ENCODE measurements around the gene LMF2.

DNA sequence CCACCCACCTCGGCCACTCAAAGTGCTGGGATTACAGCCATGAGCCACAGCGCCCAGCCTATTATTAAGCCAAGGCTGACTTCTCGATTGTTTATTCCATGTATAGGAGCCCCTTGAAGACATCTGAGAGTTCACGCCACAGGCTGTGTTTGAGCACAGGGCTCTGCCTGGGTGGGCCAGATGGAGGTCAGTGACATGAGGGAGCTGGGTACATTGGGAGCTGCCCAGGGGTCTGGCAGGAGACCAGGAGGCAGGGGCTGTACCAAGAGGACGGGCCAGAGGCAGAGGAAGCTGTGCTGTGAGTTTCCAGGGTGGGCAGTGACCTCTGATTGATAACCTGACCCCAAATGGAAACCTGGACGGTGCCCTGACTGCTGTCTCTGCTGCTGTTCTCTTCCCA is 5.4 kb downstream of the LMF2 start:
- TF ChIP-seq YY1 (IDR thresholded peaks at IDR 0.05; ENCODE audit: insufficient read depth, insufficient read length) (no peak), SUZ12 (IDR thresholded peaks at IDR 0.05; ENCODE audit: extremely low read depth, insufficient read depth, insufficient read length) (no peak), ZNF274 (IDR thresholded peaks at IDR 0.05; ENCODE audit: low read depth, low read length) (no peak)

Data from NT2/D1 (cell line).